ENCODE data around the gene TTC7B.

TTC7B gene

GRCh38 chr14:90502760-90503159 lies 313.5 kb downstream of the TTC7B start:
- DNase-seq: no peak

- no peak for DNase-seq
Observed at GRCh38 chr14:90500665-90501370, 315.4 kb downstream of the TTC7B start.

GRCh38 chr14:90499908-90500664 lies 316.1 kb downstream of the TTC7B start:
- no peak for DNase-seq

GRCh38 chr14:90499121-90499520 lies 317.1 kb downstream of the TTC7B start:
- no peak for DNase-seq

- no peak for DNase-seq
Observed at GRCh38 chr14:90498198-90498597, 318.0 kb downstream of the TTC7B start.

- no peak for DNase-seq
Observed at GRCh38 chr14:90496379-90496778, 319.9 kb downstream of the TTC7B start.

- peak; percentile 34 for DNase-seq
Observed at GRCh38 chr14:90495357-90496276, 320.6 kb downstream of the TTC7B start.

GRCh38 chr14:90491911-90492531 lies 324.2 kb downstream of the TTC7B start:
- DNase-seq: no peak

- DNase-seq: no peak
Observed at GRCh38 chr14:90491221-90491885, 324.9 kb downstream of the TTC7B start.

GRCh38 chr14:90490720-90491050 lies 325.5 kb downstream of the TTC7B start:
- DNase-seq: no peak

- DNase-seq: no peak
Observed at GRCh38 chr14:90489916-90490719, 326.1 kb downstream of the TTC7B start.

GRCh38 chr14:90489306-90489705 lies 326.9 kb downstream of the TTC7B start:
- DNase-seq: no peak

GRCh38 chr14:90488256-90488655 lies 328.0 kb downstream of the TTC7B start:
- DNase-seq: no peak

GRCh38 chr14:90487462-90487861 lies 328.8 kb downstream of the TTC7B start:
- no peak for DNase-seq

- DNase-seq: no peak
Observed at GRCh38 chr14:90487031-90487430, 329.2 kb downstream of the TTC7B start.

GRCh38 chr14:90484291-90484690 lies 331.9 kb downstream of the TTC7B start:
- DNase-seq: no peak

GRCh38 chr14:90483571-90483974 lies 332.7 kb downstream of the TTC7B start:
- DNase-seq: no peak

GRCh38 chr14:90483117-90483516 lies 333.1 kb downstream of the TTC7B start:
- no peak for DNase-seq

GRCh38 chr14:90475298-90475697 lies 340.9 kb downstream of the TTC7B start:
- DNase-seq: no peak
